ENCODE data around the gene EFCAB8.

DNA sequence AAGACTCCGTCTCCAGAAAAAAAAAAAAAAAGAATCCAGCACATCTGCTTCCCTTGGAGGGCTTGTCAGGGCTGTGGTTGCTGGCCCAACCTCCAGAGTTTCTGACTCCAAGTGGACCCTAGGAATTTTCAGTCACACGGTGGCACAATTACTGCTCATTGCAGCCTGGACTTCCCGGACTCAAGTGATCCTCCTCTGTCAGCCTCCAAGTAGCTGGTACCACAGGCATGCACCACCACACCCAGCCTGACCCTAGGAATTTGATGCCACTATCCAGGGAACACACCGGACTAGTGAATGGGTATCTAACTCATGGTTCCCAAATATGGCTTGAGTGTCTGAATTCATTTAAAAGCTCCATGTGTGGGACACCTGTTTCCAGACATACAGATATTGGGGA lies 48.8 kb upstream of the EFCAB8 start:
- TF ChIP-seq POLR2A (IDR thresholded peaks at IDR 0.05; ENCODE audit: low read depth, low read length) (no peak), POLR2AphosphoS5 (IDR thresholded peaks at IDR 0.05; ENCODE audit: low read depth, low read length) (no peak), TAF1 (IDR thresholded peaks at IDR 0.05; ENCODE audit: low read depth, low read length) (no peak)

Measured in GM12891 (cell line).